NB4 (cell line): ENCODE measurements around the gene SLC25A39.
A peak's percentile ranks its signal among the peaks of the same experiment; 100 is the strongest.

Experiments used
- DNase-seq: peaks from one replicate; pipeline ENCODE4 v3.0.0; 2010; ENCODE audit warnings: low read depth
- H3K4me3 ChIP-seq: one replicate; pipeline ENCODE4 v1.5.1; 2011; ENCODE audit warnings: mild to moderate bottlenecking, low read depth, low read length, moderate library complexity
- CTCF ChIP-seq: IDR thresholded peaks from one replicate; pipeline ENCODE4 v1.5.1; 2012; ENCODE audit warnings: low read depth, low read length
- MAX ChIP-seq: IDR thresholded peaks from 2 replicates; pipeline ENCODE4 v1.6.1; 2011; ENCODE audit warnings: low read depth, low read length
- MYC ChIP-seq: IDR thresholded peaks from 2 replicates; pipeline ENCODE4 v1.6.1; 2011; ENCODE audit warnings: low read depth, low read length
- POLR2A ChIP-seq: IDR thresholded peaks from 2 replicates; pipeline ENCODE4 v1.6.1; 2011; ENCODE audit warnings: mild to moderate bottlenecking; ENCODE audit not compliant: insufficient read length; ENCODE audit errors: extremely low read depth

SLC25A39 gene

GRCh38 chr17:44359006-44359405 lies 34.4 kb upstream of the SLC25A39 start:
- no peak overlapping the region for H3K4me3 ChIP-seq
- no peak for DNase-seq

GRCh38 chr17:44358066-44358465 lies 33.4 kb upstream of the SLC25A39 start:
- TF ChIP-seq MYC, result no peak
- TF ChIP-seq CTCF, result no peak
- no peak for TF ChIP-seq POLR2A
- TF ChIP-seq MAX, result no peak
- DNase-seq, result no peak
- H3K4me3 ChIP-seq, result no peak overlapping the region

More at GRCh38 chr17:44359006-44359405, 34.4 kb upstream of the SLC25A39 start:
- TF ChIP-seq MYC (no peak), MAX (no peak), CTCF (no peak), POLR2A (no peak)

GRCh38 chr17:44356241-44356640 lies 31.6 kb upstream of the SLC25A39 start:
- TF ChIP-seq CTCF (no peak), POLR2A (no peak), MAX (no peak), MYC (no peak)
- H3K4me3 ChIP-seq, result no peak overlapping the region
- no peak for DNase-seq

GRCh38 chr17:44355642-44356099 lies 31.0 kb upstream of the SLC25A39 start:
- TF ChIP-seq POLR2A, result no peak
- no peak for TF ChIP-seq MYC
- TF ChIP-seq MAX, result no peak
- TF ChIP-seq CTCF, result no peak
- no peak for DNase-seq
- H3K4me3 ChIP-seq, result no peak overlapping the region

GRCh38 chr17:44354582-44355561 lies 30.2 kb upstream of the SLC25A39 start:
- no peak overlapping the region for H3K4me3 ChIP-seq
- peak; percentile 76 for DNase-seq
- TF ChIP-seq MAX, result no peak
- TF ChIP-seq CTCF, result peak; percentile 34
